NCI-H345 treated with DMSO at 0.1 percent for 48 hours (cell line): ENCODE measurements around the gene KCNA4.
"Not testable (repeated sequence)": the region's sequence is repeated elsewhere in the genome, so short reads cannot be mapped to it uniquely, and the experiment has no call there.

ENCODE experiments used
- DNase-seq: peaks from one replicate; lab custom pipeline; 2025; ENCODE audit not compliant: unreplicated experiment; lab: John Stamatoyannopoulos, UW

The KCNA4 gene

DNA sequence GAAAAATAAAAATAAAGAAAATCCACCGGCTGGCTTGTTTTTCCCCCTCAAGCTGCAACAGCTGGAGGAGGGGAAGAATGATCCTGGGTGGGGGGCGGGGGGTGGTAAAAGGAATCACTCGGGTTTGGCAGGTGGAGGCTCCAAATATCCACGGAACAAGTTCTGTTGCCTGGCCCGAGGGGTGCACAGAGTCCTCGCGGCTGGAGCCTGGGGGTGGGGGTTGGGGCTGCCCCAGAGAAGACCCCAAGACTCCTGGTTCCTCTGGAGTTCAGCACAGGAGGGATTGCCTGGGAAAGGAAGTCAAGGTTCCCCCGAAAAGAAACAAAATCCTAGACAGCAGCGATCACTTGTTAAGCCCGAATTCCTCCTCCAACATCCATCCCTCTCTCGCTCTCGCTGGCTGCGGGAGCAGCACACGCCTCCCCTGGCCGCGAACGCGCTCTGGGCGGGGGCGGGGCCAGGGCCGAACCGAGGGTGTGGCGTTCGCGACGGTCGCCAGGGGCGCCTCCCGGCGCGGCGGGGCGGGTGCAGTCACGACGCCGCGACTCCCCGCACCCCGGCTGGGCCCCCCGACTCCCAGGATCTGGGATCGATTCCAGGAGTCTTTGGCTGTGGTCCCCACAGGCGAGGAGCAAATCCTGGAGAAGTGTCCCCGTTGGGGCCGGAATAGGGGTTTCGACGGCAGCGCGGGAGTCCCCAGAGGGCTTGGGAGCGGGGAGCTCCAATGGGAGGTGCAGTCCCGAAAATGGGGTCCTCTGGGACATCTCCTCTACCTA is at the start of gene KCNA4:
Gene KCNA4, minus strand, starts transcription at position 443 of the 776 bp plus-strand sequence. CDS start 4,352 bp downstream, outside the sequence.
- DNase-seq, result no peak

DNA sequence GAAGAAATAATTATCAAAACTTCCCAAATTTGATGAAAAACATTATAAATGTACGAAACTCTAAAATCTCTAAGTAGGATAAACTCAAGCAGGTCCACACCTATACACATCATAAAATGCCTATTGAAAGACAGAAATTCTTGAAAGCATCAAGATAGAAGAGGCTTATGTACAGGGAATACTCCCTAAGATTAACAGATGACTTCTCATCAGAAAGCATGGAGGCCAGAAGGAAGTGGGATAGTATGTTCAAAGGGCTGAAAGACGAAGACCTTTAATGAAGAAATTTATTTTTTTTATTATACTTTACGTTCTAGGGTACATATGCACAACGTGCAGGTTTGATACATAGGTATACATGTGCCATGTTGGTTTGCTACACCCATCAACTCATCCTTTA is 45.3 kb upstream of the KCNA4 start:
- no peak for DNase-seq

DNA sequence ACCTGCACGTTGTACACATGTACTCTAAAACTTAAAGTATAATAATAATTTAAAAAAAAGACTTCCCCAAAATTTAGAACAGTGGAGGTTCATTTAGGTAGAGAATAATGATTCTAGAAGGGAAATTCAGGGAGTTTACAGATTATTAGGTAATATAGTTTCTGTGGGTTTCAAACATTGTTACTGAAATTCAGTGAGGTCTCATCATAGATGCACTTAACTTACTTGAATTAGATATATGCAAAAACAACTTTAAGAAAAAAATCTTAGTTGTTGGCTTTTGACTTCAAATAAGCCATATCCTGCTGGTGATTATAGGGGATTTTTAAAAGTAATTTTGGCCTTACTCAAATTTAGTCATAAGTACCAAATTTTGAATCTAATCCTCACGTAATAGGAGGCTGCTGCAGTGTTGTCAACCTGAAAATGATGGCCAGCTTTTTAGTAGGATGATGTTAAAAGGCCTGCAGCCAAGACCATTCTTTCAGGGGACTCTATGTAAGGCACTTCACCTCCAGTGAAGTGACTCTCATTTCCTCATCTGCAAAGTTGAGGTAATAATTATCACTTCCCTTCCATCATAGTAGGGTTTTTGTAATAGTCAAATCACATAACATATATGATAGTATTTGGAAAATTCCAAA is 42.5 kb upstream of the KCNA4 start:
- DNase-seq, result no peak

DNA sequence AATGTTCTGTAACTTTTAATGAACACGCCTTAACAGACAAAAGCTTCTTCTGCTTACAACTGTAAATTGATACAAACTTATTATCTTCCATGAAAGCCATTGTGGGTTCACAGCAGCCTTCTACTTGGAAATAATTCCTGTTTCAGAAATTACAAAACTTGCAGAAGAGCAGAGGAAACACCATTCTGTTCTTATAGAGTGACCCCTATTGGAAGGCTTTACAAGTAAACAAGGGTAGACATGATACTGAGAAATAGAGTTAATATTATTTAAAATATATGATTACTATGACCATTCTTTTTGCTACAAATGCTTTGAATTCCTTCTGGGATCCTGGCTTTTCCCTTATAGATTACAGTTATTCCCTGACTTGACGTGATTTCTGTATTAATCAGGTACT is 32.4 kb upstream of the KCNA4 start:
- DNase-seq, result no peak

DNA sequence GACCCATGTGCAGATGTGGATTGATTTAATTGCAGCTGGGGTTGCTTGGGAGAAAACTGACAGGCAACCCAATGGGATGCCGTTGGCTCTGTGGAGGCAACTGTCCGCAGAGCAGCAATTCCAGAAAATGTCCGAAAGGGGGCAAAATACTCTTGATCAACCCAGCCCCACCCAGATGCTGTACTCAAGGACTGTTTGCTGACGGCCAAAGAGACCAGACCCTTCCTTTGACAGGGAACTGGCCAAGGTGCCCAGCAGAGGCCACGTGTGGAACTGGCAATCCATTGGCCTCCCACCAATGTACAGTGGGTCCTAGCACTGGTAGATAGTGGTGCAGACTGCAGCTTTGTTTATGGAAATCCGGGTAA is 29.7 kb upstream of the KCNA4 start:
- no peak for DNase-seq

DNA sequence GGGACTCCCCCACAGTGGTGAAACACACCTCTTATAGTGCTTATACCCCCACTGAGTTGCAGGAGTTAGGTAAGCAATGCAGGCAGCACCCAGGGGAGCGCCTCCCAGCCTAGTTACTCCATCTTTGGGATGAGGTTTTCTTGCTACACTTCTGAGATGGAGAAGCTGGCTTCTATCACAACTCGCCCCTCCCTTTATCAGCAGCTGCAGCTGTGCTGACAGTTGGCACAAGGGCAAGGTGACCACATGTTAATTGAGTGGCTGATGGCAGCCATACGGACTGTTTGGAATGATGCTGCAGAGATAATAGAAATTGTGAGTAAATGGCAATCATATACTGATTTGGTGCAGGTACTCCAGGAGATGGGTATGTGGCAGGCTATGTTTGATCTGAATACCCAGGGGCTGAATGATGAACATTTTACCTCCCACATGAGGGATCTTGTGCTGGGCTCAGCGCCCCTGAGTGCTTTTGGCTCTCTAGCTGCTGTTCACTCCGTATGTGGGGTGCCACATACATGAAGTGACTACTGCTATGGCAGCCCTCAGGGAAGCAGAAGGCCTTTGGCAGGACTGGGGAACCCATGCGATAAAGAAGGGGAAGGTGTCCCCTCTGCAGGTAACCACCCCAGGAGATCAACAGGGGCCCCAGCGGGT is 29.2 kb upstream of the KCNA4 start:
- no peak for DNase-seq

DNA sequence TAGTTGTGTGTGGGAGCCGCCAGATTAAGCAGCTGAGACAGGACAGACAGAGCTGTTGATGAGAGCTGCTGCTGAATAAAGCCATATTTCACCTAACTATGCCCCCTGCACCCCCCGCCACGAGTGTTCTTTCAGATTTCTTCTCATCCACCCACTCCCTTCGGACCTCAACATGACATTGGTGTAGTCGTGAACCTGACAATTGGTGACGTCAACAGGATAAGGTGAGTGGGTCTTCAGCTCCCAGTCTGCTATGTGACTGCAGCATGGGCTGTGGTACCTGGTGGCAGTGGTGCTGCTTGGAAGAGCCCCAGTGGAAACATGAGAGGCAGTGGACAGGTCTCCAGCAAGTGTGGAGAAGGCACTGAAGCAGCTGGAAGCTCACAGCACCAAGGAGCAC is 28.3 kb upstream of the KCNA4 start:
- no peak for DNase-seq

DNA sequence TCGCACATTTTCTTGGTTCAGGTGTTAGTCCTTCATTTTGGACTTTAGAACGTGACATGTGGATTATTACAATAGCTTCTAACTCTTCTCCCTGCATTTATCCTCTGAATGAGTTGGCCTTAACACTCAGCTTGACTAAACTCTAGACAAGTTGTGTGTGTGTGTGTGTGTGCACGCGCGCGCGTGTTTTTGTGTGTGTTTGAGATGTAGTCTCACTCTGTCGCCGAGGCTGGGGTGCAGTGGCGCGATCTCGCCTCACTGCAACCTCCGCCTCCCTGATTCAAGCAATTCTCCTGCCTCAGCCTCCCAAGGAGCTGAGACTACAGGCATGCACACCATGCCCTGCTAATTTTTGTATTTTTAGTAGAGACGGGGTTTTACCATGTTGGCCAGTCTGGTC is 24.3 kb upstream of the KCNA4 start:
- DNase-seq, result no peak

DNA sequence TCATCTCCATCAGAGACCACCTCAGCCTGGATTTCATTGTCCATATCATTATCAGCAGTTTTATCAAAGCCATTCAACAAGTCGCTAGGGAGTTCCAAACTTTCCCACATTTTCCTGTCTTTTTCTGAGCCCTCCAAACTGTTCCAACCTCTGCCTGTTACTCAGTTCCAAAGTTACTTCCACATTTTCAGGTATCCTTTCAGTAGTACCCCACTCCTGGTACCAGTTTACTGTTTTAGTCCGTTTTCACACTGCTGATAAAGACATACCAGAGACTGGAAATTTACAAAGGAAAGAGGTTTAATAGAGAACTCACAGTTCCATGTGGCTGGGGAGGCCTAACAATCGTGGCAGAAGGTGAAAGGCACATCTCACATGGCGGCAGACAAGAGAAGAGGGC is 17.9 kb upstream of the KCNA4 start:
- not testable (repeated sequence) for DNase-seq

DNA sequence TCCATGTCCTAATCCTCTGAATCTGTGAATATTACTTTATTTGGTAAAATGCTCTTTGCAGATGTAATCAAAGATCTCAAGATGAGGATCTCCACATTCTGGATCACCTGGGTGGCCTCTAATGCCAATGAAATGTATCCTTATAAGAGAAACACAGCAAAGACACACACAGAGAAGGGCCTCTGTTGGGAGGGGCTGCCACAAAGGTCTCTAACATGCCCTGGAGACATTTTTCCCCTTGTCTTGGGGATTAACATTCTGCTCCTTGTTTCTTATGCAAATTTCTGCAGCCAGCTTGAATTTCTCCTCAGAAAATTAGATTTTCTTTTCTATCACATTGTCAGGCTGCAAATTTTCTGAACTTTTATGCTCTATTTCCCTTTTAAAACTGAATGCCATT is 17.3 kb upstream of the KCNA4 start:
- DNase-seq, result not testable (repeated sequence)

DNA sequence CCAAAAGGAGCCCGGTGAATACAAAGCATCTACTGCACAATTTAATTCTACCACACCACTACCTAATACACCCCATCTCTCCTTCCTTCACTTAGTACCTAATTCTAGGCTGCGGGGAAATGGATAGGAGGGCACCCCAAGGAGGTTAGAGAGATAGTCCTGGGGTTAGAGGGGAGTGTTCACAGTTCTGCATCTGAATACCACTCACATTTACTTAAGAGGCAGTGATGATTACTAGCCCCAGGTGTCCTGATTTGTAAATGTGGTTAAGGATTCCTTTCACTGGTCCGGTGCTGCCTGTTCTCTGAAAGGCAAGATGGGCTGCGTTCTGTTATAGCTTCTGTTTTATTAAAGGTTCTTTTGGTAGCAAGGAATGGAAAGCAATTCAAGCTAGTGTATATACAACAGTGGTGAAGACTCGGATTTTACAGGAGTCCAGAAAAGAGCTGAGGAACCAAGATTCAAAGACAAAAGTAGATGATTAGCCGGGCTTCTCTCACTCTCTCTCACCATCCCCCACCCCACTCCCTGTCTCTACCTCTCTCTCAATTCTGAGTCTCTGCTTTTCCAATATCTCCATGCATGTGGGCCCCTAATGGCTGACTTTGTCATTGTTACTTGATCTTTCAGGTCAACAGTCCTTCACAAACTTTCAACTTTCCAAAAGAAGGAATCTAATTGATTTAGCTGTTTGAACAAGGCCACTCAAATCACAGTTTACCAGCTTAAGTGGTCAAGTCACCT is 8.7 kb upstream of the KCNA4 start:
- no peak for DNase-seq

DNA sequence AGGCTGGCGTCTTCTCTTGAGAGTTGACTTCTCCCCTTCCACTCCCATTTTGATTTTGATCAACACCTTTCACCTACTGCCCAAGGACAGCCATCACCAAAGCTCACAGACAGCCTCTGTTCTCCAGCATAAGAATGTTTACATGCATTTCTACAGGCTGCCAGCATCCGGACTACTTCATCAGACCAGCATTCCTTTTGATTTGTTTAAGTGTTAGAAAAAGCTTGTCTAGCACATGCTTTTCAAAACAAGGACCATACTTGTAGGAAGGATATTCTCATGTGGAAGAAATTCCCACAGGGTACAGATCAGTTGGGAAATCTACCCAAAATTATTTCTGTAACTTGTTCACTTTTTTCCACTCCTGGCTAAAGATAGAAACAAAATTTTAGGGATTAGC is 6.2 kb upstream of the KCNA4 start:
- no peak for DNase-seq

DNA sequence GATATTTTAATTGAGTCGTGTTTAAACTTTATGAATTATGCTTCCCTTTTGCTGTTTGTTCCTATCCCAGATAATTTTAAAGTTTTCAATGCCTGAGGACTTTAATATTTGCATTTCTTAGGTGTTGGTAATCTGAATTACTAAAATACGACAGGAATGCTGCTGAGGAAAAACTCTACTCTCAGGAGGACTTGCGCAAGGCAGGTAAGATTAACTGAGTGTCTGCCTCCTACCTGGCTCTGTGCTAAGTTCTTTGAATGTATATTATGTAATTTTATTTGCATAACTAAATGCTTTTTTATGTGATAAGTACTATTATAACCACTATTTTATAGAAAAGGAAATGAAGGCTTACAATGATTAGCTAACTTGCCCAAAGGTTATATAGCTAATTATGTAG is 2.7 kb upstream of the KCNA4 start:
- no peak for DNase-seq

DNA sequence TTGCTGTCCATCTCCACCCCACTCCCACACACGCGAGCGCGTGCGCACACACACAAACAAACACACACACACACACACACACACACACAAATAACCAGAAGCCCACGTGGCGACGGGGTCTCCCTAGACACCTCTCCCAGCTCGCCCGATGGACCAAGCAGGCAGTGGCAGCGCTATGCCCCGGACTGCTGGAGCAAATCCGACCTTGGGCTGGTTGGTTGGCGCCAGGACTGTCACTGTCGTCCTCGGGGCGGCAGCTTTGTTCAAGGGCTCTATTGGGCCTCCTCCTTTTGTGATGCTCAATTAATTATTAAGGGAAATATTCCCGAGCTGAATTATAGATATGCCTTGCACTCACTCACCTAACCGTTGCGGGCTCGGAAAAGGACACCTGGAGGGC is 1.7 kb upstream of the KCNA4 start:
- no peak for DNase-seq

DNA sequence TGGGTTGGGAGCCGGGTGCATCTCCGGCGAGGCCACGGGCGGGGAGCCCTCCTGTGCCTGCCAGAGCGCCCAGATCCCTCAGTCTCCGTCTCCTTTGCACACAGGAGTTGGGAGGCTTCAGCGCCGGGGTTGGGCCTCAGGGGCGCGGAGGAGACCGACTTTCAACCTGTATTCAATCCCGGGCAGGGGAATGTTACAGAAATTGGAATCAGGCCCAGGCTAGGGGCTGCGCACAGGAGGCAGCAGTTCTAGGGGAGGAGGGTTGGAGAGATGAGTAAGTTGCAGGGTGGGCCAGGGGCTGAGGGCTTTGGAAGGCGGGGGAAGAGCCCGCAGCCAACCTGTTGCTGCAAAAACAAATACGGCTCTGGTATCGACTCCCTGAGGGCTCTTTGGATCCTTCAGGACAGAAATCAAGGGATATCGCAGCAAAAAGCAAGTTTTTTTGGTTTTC is 640 bp upstream of the KCNA4 start:
- DNase-seq, result no peak

DNA sequence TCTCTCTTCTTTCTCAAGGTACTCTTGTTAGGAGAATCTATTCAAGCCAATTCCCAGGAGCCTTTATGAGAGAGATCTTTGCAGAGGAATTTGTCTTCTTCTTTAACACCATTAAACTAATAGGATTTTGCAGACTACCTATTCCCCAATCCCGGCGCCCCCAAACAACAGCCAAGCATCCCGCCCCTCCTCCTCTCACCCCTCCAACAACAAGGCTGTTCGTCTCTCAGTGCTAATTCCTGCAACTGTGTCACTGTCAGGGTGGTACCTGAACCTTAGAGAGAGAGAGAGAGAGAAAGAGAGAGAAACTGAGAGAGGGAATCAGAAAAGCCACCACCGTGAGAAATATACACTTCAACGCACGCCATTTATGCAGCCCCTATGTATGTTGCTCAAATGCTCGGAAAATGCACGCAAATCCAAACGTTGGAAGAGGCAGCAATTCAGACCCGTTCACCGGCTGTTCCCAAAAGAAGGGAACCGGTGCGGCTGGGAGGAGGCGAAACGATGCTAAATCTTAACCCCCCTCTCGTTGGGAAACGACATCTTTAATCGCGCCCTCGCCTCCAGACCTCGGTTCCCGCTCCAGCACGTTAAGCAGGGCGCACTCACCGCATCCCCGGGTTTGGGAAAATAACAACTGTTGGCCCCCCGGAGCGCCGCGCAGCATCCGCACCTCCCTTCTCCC is 961 bp downstream of the KCNA4 start:
- DNase-seq, result no peak

DNA sequence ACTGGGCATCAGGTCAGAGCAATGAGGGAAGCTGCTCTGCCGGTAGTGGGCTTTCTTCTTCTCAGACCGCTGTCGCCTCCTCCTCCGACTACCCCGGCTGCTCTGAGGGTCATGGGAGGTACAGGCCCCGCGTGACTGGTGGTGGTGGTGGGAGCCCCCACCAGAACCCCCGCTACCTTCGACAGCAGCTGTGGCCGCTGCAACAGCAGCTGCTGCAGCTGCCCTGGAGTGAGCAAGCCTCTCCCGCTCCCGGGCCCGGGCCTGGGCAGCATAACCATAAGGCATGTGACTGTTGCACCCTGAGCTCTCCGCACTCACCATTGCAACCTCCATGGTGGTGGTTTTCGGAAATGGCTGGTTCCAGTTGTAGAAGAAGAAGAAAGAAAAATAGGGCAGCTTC is 4.5 kb downstream of the KCNA4 start:
- DNase-seq, result no peak

DNA sequence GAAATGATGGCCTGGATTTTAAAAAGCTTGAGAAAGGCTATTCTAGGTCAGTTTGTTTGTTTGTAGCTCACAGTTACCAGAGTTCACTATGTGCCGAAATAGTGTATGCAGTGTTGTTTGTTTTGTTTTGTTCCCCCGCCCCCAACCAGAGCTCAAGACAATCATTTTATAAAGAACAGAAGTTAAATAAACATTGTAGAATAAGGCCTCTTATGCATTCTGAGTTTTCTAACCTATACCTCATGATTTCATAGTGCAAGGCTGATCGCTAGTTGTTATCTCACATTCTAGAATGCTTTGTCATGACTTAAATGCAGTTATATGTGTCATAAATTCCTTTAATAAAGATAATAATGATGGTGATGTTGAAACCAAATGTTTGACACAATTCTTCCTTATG is 7.8 kb downstream of the KCNA4 start:
- DNase-seq, result no peak

DNA sequence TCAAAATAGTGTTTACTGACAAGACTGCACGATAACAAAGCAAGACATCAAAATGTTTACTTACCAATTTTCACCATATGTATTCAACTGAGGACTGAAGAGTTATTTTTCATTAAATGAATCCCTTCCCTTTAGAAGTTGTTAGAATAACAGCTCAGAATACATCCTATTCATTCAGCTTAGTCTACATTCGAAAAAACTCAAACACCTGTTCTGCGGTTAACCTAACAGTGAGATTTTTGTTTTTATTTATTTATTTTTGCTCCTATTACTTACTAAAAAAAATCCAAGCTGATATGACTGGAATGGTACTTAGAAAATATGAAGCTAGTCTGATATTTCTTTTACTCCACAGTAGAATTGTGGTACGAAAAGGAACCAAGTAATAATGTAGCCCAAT is 10.0 kb downstream of the KCNA4 start:
- no peak for DNase-seq

DNA sequence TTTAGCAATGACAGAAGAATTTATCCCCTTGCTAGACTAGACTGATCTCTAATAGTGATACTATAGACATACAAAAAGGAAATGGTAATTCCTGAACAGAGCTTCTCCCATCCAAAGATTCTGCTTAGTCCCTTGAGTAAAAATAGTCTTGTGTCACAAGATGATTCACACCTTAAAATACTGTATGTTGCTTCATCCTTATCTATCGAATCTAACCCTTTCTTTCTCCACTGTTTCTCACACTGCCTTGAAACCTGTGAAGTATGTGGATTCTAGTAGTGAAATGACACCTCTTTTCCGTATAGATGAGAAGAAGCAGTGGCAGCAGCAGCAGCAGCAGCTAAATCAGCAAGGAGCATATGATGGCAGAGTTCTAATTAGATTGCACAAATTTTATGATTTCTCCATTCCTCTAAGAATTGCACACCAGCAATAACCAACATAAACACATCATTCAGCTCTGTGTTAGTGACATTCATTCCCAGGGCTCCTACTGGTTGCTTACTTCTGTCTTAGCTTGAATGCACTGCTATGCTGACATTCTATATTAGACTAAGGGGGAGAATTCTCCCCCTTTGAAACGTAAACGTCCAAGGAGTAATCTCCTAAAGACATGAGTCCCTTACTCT is 14.6 kb downstream of the KCNA4 start:
- no peak for DNase-seq
